Vagina (tissue), 2 donors: ENCODE data around the gene HCFC1. TPM values are rescaled to one million over a fixed set of nuclear protein-coding genes. Genes with fewer than 3 reads are reported as not detected.

ENCODE experiments used
- DNase-seq, 2 donors: peaks; one replicate each; pipeline ENCODE4 v3.0.0-alpha.2; 2017; ENCODE audit errors: extremely low spot score in 2 of 2
- H3K27ac ChIP-seq: fragments of 200-600 bp; sonication (generic); one replicate; pipeline ENCODE4 v1.5.1; 2019
- H3K27me3 ChIP-seq: fragments of 200-600 bp; sonication (generic); one replicate; pipeline ENCODE4 v1.5.1; 2019
- H3K36me3 ChIP-seq, 2 donors: fragments of 200-600 bp; sonication (generic); one replicate each; pipeline ENCODE4 v1.5.1; 2017 to 2019
- H3K4me1 ChIP-seq: fragments of 200-600 bp; sonication (generic); one replicate; pipeline ENCODE4 v1.5.1; 2019
- H3K4me3 ChIP-seq, 2 donors: fragments of 200-600 bp; sonication (generic); 1 replicate in 1 of 2; 2 replicates in 1 of 2; pipeline ENCODE4 v1.5.1; 2016 to 2019
- H3K9me3 ChIP-seq: fragments of 200-600 bp; sonication (generic); one replicate; pipeline ENCODE4 v1.5.1; 2019
- CTCF ChIP-seq, 3 experiments: fragments of 450-650 bp in 2 of 3; fragments of 200-600 bp in 1 of 3; sonication (generic) in 1 of 3; IDR thresholded peaks; one replicate each; pipeline ENCODE4 v1.5.1; 2017 to 2019; ENCODE audit warnings: antibody characterized with exemption in 3 of 3, mild to moderate bottlenecking in 2 of 3, moderate library complexity in 2 of 3
- POLR2A ChIP-seq, 2 donors: fragments of 450-650 bp; IDR thresholded peaks; one replicate each; pipeline ENCODE4 v1.6.1; 2017; ENCODE audit warnings: antibody characterized with exemption in 2 of 2, mild to moderate bottlenecking in 2 of 2, moderate library complexity in 2 of 2
- POLR2AphosphoS5 ChIP-seq, 2 donors: sonication (generic); formaldehyde crosslinking; IDR thresholded peaks; one replicate each; pipeline ENCODE4 v1.9.0; 2017; ENCODE audit warnings: antibody characterized with exemption in 2 of 2, mild to moderate bottlenecking in 2 of 2, low read depth in 1 of 2; ENCODE audit not compliant: insufficient read depth in 1 of 2
- intact Hi-C: fragments of 100-400 bp; cut with DNase I; formaldehyde crosslinking; loops from one replicate; pipeline ENCODE4 v1.15.1; 2023
- total RNA-seq: library from RNA; depleted of rRNA; stranded (reverse); fragments of >200 nt; gene quantifications from one replicate; pipeline ENCODE4 v1.2.3, GENCODE V29; 2016

HCFC1 gene
- total RNA-seq, result 38.8 TPM

- peaks cover 54% of the 10 kb centered on the region for H3K4me1 ChIP-seq
These were observed at the start of gene HCFC1 for GRCh38 chrX:153971450-153972367. Gene HCFC1 (minus strand): TSS chrX:153971818. CDS start chrX:153970840, 978 bp downstream.

GRCh38 chrX:154021131-154021611, 49.6 kb upstream of the HCFC1 start:
- TF ChIP-seq POLR2AphosphoS5 (IDR thresholded peaks at IDR 0.05; ENCODE audit: insufficient read depth in 1 of 2, low read depth in 1 of 2) (no peak), POLR2A (IDR thresholded peaks at IDR 0.05) (no peak), CTCF (IDR thresholded peaks at IDR 0.05) (no peak)
- Histone ChIP-seq H3K27me3 (no peaks in the 10 kb centered on the region), H3K9me3 (no peaks in the 10 kb centered on the region), H3K4me3 (peak overlapping the region in 1 of 2 donors; percentile 61), H3K27ac (peak overlapping the region; percentile 86), H3K4me1 (peaks cover 27% of the 10 kb centered on the region), H3K36me3 (peaks cover 0 to 12% of the 10 kb centered on the region in 2 donors)
- DNase-seq, result no peak
- intact Hi-C loops, result no loop called here

More at GRCh38 chrX:153971450-153972367, at the start of gene HCFC1:
- peak in 1 of 2 donors; percentile 97 for DNase-seq
- Histone ChIP-seq H3K36me3 (no peaks in the 10 kb centered on the region), H3K27me3 (no peaks in the 10 kb centered on the region), H3K9me3 (no peaks in the 10 kb centered on the region), H3K4me3 (peak within 1 kb of the TSS; percentile 75 to 94), H3K27ac (peak within 1 kb of the TSS; percentile 97)
- peak in 1 of 2 donors; percentile 40 for TF ChIP-seq POLR2A (IDR thresholded peaks at IDR 0.05)
- TF ChIP-seq CTCF (IDR thresholded peaks at IDR 0.05), result no peak
- peak in 1 of 2 donors; percentile 82 for TF ChIP-seq POLR2AphosphoS5 (IDR thresholded peaks at IDR 0.05; ENCODE audit: insufficient read depth in 1 of 2, low read depth in 1 of 2)
- intact Hi-C loops, result no loop called here

- Histone ChIP-seq H3K27ac (peak overlapping the region; percentile 86), H3K9me3 (no peaks in the 10 kb centered on the region), H3K27me3 (no peaks in the 10 kb centered on the region), H3K4me3 (peak overlapping the region; percentile 55 to 61), H3K36me3 (peaks cover 0 to 15% of the 10 kb centered on the region in 2 donors), H3K4me1 (peaks cover 27% of the 10 kb centered on the region)
- intact Hi-C loops, result no loop called here
- no peak for TF ChIP-seq POLR2AphosphoS5 (IDR thresholded peaks at IDR 0.05; ENCODE audit: insufficient read depth in 1 of 2, low read depth in 1 of 2)
- TF ChIP-seq CTCF (IDR thresholded peaks at IDR 0.05), result no peak
- DNase-seq, result no peak
These were observed 49.0 kb upstream of the HCFC1 start for GRCh38 chrX:154020536-154021115.

GRCh38 chrX:154019633-154020528, 48.3 kb upstream of the HCFC1 start, which contains the start of gene IRAK1:
Gene IRAK1 (minus strand): TSS chrX:154019902. CDS start chrX:154019812, 90 bp downstream.
- Histone ChIP-seq H3K27ac (peak within 1 kb of the TSS; percentile 86), H3K4me1 (peaks cover 27% of the 10 kb centered on the region), H3K4me3 (peak within 1 kb of the TSS; percentile 57 to 61), H3K36me3 (peaks cover 0 to 15% of the 10 kb centered on the region in 2 donors), H3K27me3 (no peaks in the 10 kb centered on the region), H3K9me3 (no peaks in the 10 kb centered on the region)
- intact Hi-C loops, result no loop called here
- DNase-seq, result no peak
- TF ChIP-seq POLR2A (IDR thresholded peaks at IDR 0.05) (peak in 1 of 2 donors; percentile 38), POLR2AphosphoS5 (IDR thresholded peaks at IDR 0.05; ENCODE audit: insufficient read depth in 1 of 2, low read depth in 1 of 2) (peak in 1 of 2 donors; percentile 25), CTCF (IDR thresholded peaks at IDR 0.05) (no peak)
